Vagina (tissue), 2 donors: Measurements from ENCODE around the gene PAX2. TPM values are rescaled to one million over a fixed set of nuclear protein-coding genes. Genes with fewer than 3 reads are reported as not detected.

ENCODE experiments used
- DNase-seq, 2 donors: peaks; one replicate each; pipeline ENCODE4 v3.0.0-alpha.2; 2017; ENCODE audit errors: extremely low spot score in 2 of 2
- H3K27ac ChIP-seq: fragments of 200-600 bp; sonication (generic); one replicate; pipeline ENCODE4 v1.5.1; 2019
- H3K27me3 ChIP-seq: fragments of 200-600 bp; sonication (generic); one replicate; pipeline ENCODE4 v1.5.1; 2019
- H3K36me3 ChIP-seq, 2 donors: fragments of 200-600 bp; sonication (generic); one replicate each; pipeline ENCODE4 v1.5.1; 2017 to 2019
- H3K4me1 ChIP-seq: fragments of 200-600 bp; sonication (generic); one replicate; pipeline ENCODE4 v1.5.1; 2019
- H3K4me3 ChIP-seq, 2 donors: fragments of 200-600 bp; sonication (generic); 1 replicate in 1 of 2; 2 replicates in 1 of 2; pipeline ENCODE4 v1.5.1; 2016 to 2019
- H3K9me3 ChIP-seq: fragments of 200-600 bp; sonication (generic); one replicate; pipeline ENCODE4 v1.5.1; 2019
- POLR2A ChIP-seq, 2 donors: fragments of 450-650 bp; IDR thresholded peaks; one replicate each; pipeline ENCODE4 v1.6.1; 2017; ENCODE audit warnings: antibody characterized with exemption in 2 of 2, mild to moderate bottlenecking in 2 of 2, moderate library complexity in 2 of 2
- POLR2AphosphoS5 ChIP-seq, 2 donors: sonication (generic); formaldehyde crosslinking; IDR thresholded peaks; one replicate each; pipeline ENCODE4 v1.9.0; 2017; ENCODE audit warnings: antibody characterized with exemption in 2 of 2, mild to moderate bottlenecking in 2 of 2, low read depth in 1 of 2; ENCODE audit not compliant: insufficient read depth in 1 of 2
- intact Hi-C: fragments of 100-400 bp; cut with DNase I; formaldehyde crosslinking; loops from one replicate; pipeline ENCODE4 v1.15.1; 2023
- total RNA-seq: library from RNA; depleted of rRNA; stranded (reverse); fragments of >200 nt; gene quantifications from one replicate; pipeline ENCODE4 v1.2.3, GENCODE V29; 2016
- TF ChIP-seq, protein P1 (sequence below), 3 experiments: fragments of 450-650 bp in 2 of 3; fragments of 200-600 bp in 1 of 3; sonication (generic) in 1 of 3; IDR thresholded peaks; one replicate each; pipeline ENCODE4 v1.5.1; 2017 to 2019; ENCODE audit warnings: antibody characterized with exemption in 3 of 3, mild to moderate bottlenecking in 2 of 3, moderate library complexity in 2 of 3

PAX2 gene
- total RNA-seq, 1 donor from 2014 or later: not detected

DNA sequence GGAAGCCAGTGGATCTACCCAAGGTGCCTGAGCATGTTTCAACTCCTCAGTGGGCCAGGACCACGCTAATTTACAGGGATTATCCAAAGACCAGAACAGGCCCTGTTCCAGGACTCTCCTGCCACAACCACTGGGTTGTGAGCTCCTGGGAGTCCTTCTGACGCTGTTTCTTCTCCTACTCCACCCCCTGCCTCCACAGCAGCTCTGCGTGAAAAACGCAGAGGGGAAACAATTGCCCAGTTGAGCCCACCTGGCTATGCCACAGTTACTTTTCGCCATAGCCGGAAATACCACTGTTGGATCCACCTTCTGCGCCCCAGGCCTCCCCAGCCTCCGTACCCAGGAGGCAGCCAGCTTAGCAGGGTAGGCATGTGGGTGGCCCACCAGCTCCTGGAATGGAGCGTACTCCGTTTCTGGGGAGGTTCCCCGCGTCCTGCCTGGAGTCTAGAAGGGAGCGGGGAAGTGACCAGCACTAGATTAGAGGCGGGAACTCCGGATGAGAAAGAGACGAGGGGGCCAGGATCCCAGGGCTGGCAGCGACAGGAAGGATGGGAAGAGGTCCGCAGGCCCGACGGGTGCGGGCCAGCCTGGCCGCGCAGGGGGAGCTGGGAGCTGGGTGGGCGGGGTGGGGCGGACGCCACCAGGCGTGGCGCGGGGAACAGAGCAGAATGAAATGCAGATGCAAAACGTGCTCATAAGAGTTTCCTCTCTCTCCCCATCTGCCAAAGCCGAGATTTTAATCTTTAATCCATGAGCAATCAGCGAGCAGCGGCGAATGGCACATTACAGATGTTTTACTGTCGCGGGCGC lies 32.1 kb upstream of the PAX2 start:
- no peaks in the 10 kb centered on the region for H3K27me3 ChIP-seq
- intact Hi-C loops: loop anchor here (2.0 kb wide), 1 partner anchor 38 kb away; no protein-coding TSS in a partner anchor
- H3K4me3 ChIP-seq: no peak overlapping the region
- TF ChIP-seq POLR2A (IDR thresholded peaks at IDR 0.05): no peak
- TF ChIP-seq, protein P1, sequence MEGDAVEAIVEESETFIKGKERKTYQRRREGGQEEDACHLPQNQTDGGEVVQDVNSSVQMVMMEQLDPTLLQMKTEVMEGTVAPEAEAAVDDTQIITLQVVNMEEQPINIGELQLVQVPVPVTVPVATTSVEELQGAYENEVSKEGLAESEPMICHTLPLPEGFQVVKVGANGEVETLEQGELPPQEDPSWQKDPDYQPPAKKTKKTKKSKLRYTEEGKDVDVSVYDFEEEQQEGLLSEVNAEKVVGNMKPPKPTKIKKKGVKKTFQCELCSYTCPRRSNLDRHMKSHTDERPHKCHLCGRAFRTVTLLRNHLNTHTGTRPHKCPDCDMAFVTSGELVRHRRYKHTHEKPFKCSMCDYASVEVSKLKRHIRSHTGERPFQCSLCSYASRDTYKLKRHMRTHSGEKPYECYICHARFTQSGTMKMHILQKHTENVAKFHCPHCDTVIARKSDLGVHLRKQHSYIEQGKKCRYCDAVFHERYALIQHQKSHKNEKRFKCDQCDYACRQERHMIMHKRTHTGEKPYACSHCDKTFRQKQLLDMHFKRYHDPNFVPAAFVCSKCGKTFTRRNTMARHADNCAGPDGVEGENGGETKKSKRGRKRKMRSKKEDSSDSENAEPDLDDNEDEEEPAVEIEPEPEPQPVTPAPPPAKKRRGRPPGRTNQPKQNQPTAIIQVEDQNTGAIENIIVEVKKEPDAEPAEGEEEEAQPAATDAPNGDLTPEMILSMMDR (IDR thresholded peaks at IDR 0.05): no peak
- no peak for TF ChIP-seq POLR2AphosphoS5 (IDR thresholded peaks at IDR 0.05; ENCODE audit: insufficient read depth in 1 of 2, low read depth in 1 of 2)
- peaks cover 14% of the 10 kb centered on the region for H3K4me1 ChIP-seq
- H3K9me3 ChIP-seq: no peaks in the 10 kb centered on the region
- no peaks in the 10 kb centered on the region for H3K36me3 ChIP-seq
- H3K27ac ChIP-seq: no peak overlapping the region
- no peak for DNase-seq

DNA sequence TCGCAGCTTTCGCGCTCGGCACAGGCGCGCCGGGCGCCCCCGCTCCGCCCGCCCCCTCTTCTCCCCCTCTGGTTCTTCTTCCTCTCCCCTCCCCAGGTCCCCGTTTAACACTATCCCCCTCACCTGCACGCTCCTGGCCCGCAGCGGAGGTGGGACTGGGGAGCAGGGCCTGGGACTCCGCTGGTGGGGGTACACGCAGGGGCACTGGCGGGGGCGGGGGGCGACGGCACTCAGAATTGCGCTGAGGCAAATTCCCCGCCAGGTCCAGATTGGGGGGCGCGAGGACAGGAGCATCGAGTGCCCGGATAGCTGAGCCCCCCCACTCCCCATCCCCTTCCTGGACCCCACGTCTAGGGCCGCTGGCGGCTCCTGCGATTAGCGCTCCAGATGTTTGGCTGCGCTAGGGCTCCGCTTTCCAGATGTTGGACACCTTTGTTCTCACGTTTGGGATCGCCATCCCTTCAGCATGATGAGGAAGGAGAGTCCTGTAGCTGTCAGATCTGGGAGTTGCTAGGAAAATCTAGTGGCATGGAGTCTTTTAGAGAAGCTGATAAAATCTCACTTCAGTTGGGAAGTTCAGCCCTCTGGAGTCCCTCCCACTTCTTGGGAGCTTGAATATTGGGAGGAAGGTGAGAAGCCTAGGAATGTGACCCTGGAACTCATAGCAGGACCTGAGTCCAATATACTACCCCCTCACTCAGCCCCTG lies 31.4 kb upstream of the PAX2 start:
- Histone ChIP-seq H3K9me3 (no peaks in the 10 kb centered on the region), H3K4me3 (no peak overlapping the region), H3K27ac (no peak overlapping the region), H3K36me3 (no peaks in the 10 kb centered on the region), H3K4me1 (peaks cover 14% of the 10 kb centered on the region), H3K27me3 (no peaks in the 10 kb centered on the region)
- DNase-seq: no peak
- TF ChIP-seq POLR2AphosphoS5 (IDR thresholded peaks at IDR 0.05; ENCODE audit: insufficient read depth in 1 of 2, low read depth in 1 of 2) (no peak), POLR2A (IDR thresholded peaks at IDR 0.05) (no peak)
- TF ChIP-seq, protein P1 (IDR thresholded peaks at IDR 0.05): no peak
- intact Hi-C loops: loop anchor here (2.0 kb wide), 1 partner anchor 37 kb away; no protein-coding TSS in a partner anchor

DNA sequence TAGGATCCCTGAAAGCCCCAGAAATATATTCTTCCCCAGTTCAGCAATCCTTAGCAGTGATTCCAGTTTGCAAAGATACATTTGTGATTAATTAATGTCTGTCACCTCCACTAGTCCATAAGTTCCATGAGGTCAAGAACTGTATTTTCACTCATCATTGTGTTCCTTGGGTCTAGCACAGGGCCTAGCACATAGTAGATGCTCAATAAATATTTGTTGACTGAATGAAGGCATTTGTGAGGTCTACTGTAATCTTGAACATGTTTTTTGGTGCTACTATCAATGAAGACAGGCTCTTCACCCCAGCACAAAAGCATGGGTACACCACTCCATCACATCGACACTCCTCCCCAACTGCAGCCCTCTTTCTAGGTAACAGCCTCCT lies 30.8 kb upstream of the PAX2 start:
- Histone ChIP-seq H3K27me3 (no peaks in the 10 kb centered on the region), H3K4me3 (no peak overlapping the region), H3K4me1 (peaks cover 14% of the 10 kb centered on the region), H3K9me3 (no peaks in the 10 kb centered on the region), H3K36me3 (no peaks in the 10 kb centered on the region), H3K27ac (no peak overlapping the region)
- TF ChIP-seq POLR2AphosphoS5 (IDR thresholded peaks at IDR 0.05; ENCODE audit: insufficient read depth in 1 of 2, low read depth in 1 of 2) (no peak), POLR2A (IDR thresholded peaks at IDR 0.05) (no peak)
- TF ChIP-seq, protein P1 (IDR thresholded peaks at IDR 0.05): no peak
- DNase-seq: no peak
- intact Hi-C loops: no loop called here

DNA sequence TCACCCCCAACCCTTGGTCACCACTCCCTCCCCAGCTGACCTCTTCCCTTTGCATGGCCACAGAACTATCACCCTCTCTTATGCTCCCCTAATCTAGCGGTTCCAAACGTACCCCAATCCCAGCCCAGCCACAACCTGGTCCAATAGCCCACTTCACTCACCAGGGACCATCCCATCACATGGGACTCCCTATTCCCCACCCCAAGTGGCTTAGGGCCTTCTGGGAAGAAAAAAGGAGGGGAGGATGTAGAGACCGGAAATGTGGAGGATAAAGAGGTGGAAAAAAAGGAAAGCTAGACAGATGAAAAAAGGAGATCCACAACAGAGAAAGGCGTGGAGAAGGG lies 30.3 kb upstream of the PAX2 start:
- Histone ChIP-seq H3K27me3 (no peaks in the 10 kb centered on the region), H3K4me3 (no peak overlapping the region), H3K9me3 (no peaks in the 10 kb centered on the region), H3K36me3 (no peaks in the 10 kb centered on the region), H3K27ac (no peak overlapping the region), H3K4me1 (peaks cover 9% of the 10 kb centered on the region)
- no peak for DNase-seq
- TF ChIP-seq POLR2AphosphoS5 (IDR thresholded peaks at IDR 0.05; ENCODE audit: insufficient read depth in 1 of 2, low read depth in 1 of 2): no peak
- no peak for TF ChIP-seq POLR2A (IDR thresholded peaks at IDR 0.05)
- intact Hi-C loops: no loop called here

DNA sequence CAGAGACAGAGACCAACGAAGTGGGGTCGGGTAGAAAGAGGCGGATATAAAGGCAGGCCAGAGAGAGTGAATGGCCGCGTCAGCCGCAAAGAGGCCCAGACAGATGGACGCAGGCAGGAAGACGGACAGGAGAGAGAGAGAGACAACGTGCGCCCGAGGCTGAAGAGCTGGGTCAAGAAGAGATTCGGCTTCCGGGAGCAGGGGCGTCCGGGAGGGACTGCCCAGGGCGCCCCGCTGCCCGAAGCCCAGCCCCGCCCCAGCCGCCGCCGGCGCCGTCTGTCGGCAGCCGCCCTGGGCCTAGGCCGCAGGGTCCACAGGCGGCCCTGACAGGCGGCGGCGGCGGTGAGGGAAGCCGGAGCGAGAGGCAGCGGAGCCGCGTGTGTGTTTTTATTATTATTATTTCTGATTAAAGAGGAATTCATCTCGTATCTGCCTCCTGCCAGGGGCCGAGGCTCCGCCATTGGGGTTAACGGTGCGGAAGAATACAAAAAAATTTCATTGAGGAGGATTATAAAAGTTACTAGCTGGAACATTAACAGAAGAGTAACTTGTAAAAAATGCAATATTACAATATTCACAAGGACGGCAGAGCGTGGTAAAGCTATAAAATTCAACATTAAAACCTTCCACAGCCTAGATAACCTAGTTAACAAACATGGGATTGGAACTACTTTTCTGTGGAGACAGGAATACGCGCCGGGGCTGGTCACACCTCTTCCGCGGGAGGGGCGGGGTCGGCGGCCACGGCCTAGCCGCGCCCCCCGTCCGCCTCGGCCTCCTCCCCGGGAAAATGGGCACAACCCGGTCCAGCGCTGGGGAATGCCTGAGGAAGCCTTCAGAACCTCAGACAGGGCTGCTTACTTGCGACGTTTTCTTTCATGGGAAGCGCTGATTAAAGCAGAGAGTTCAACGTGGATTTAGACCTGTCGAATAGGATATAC lies 29.7 kb upstream of the PAX2 start:
- no peak for DNase-seq
- Histone ChIP-seq H3K9me3 (no peaks in the 10 kb centered on the region), H3K4me3 (no peak overlapping the region), H3K36me3 (no peaks in the 10 kb centered on the region), H3K27ac (no peak overlapping the region), H3K27me3 (no peaks in the 10 kb centered on the region), H3K4me1 (peaks cover 6% of the 10 kb centered on the region)
- TF ChIP-seq, protein P1 (IDR thresholded peaks at IDR 0.05): no peak
- TF ChIP-seq POLR2A (IDR thresholded peaks at IDR 0.05): no peak
- TF ChIP-seq POLR2AphosphoS5 (IDR thresholded peaks at IDR 0.05; ENCODE audit: insufficient read depth in 1 of 2, low read depth in 1 of 2): no peak
- intact Hi-C loops: no loop called here
